Activated B cell treated with CpG ODN at 0.5 μM for 24 hours (primary cell): Measurements from ENCODE around the gene CDCA7L. TPM values are rescaled to one million over a fixed set of nuclear protein-coding genes. Genes with fewer than 3 reads are reported as not detected.

Experiments
- ATAC-seq: fragments of 200-7000 bp; cut with Tn5 transposase; one replicate; pipeline ENCODE4 v1.10.0; 2021; ENCODE audit warnings: low read depth, mild to moderate bottlenecking, moderate library complexity
- CTCF ChIA-PET: fragments of 350-600 bp; sonication (Branson Sonifier 250); formaldehyde crosslinking; loops from one replicate; lab custom pipeline; 2021; ENCODE audit warnings: antibody characterized with exemption; lab: Charles Lee
- POLR2A ChIA-PET: fragments of 350-600 bp; sonication (Branson Sonifier 250); formaldehyde crosslinking; loops from one replicate; lab custom pipeline; 2021; ENCODE audit warnings: antibody characterized with exemption; lab: Charles Lee
- DNase-seq: peaks from one replicate; pipeline ENCODE4 v3.0.0; 2022
- H3K27ac Mint-ChIP-seq: one replicate; pipeline ENCODE4 v1.8.0; 2020; ENCODE audit warnings: mixed read lengths
- H3K27me3 Mint-ChIP-seq: one replicate; pipeline ENCODE4 v1.8.0; 2021; ENCODE audit warnings: mixed read lengths
- H3K36me3 Mint-ChIP-seq: one replicate; pipeline ENCODE4 v1.8.0; 2021; ENCODE audit warnings: low read depth, mixed read lengths
- H3K4me1 Mint-ChIP-seq: one replicate; pipeline ENCODE4 v1.8.0; 2021; ENCODE audit warnings: mixed read lengths
- H3K4me3 Mint-ChIP-seq: one replicate; pipeline ENCODE4 v1.8.0; 2020; ENCODE audit warnings: mild to moderate bottlenecking, mixed read lengths
- H3K9me3 Mint-ChIP-seq: one replicate; pipeline ENCODE4 v1.8.0; 2020; ENCODE audit warnings: mixed read lengths
- CTCF ChIP-seq: fragments of 200-600 bp; IDR thresholded peaks from one replicate; pipeline ENCODE4 v1.8.0; 2022; ENCODE audit warnings: antibody characterized with exemption, mild to moderate bottlenecking
- intact Hi-C: fragments of 100-400 bp; cut with micrococcal nuclease; formaldehyde crosslinking; loops from one replicate; pipeline ENCODE4 v1.15.1; 2024
- total RNA-seq: library from RNA; stranded (reverse); gene quantifications from 2 replicates; pipeline ENCODE4 v1.2.3, GENCODE V29; 2022

CDCA7L gene
- total RNA-seq, 1 donor from 2014 or later: 69.8 TPM

GRCh38 chr7:21941611-21942141 is 4.0 kb downstream of the CDCA7L start:
- peak overlapping the region; percentile 69 for H3K4me3 Mint-ChIP-seq
- intact Hi-C loops: loop anchor here (1.0 to 10.0 kb wide), 6 partner anchors 503 to 1727 kb away; partner anchors contain the start of genes HYCC1, KLHL7 and MACC1
- POLR2A ChIA-PET: interaction anchor here (2.0 kb wide), 1 partner anchor 26 kb away, joined by 4 read pairs; no protein-coding TSS in a partner anchor
- peaks cover 3% of the 10 kb centered on the region for H3K9me3 Mint-ChIP-seq
- TF ChIP-seq CTCF: no peak
- peak overlapping the region; percentile 75 for H3K27ac Mint-ChIP-seq
- ATAC-seq (peak; percentile 43), DNase-seq (no peak)
- CTCF ChIA-PET: no interaction called here
- H3K36me3 Mint-ChIP-seq: peaks cover 30% of the 10 kb centered on the region
- no peaks in the 10 kb centered on the region for H3K27me3 Mint-ChIP-seq
- peaks cover 87% of the 10 kb centered on the region for H3K4me1 Mint-ChIP-seq

- peaks cover 7% of the 10 kb centered on the region for H3K9me3 Mint-ChIP-seq
- DNase-seq (no peak), ATAC-seq (no peak)
- peak overlapping the region; percentile 64 for H3K4me3 Mint-ChIP-seq
- peaks cover 42% of the 10 kb centered on the region for H3K36me3 Mint-ChIP-seq
- CTCF ChIA-PET: no interaction called here
- no peaks in the 10 kb centered on the region for H3K27me3 Mint-ChIP-seq
- no peak for TF ChIP-seq CTCF
- H3K27ac Mint-ChIP-seq: peak overlapping the region; percentile 75
- H3K4me1 Mint-ChIP-seq: peaks cover 93% of the 10 kb centered on the region
- POLR2A ChIA-PET: interaction anchor here (0.6 to 1.3 kb wide), 6 partner anchors 14 to 1658 kb away, joined by 3 to 7 read pairs (median 5); partner anchors contain the start of gene CCDC126
- intact Hi-C loops: loop anchor here (1.0 to 10.0 kb wide), 9 partner anchors 15 to 1725 kb away; partner anchors contain the start of genes HYCC1, KLHL7 and MACC1
Measured at GRCh38 chr7:21939858-21940372, 5.8 kb downstream of the CDCA7L start.

- peaks cover 7% of the 10 kb centered on the region for H3K9me3 Mint-ChIP-seq
- intact Hi-C loops: loop anchor here (1.0 to 2.0 kb wide), 4 partner anchors 14 to 512 kb away; no protein-coding TSS in a partner anchor
- DNase-seq (no peak), ATAC-seq (peak; percentile 55)
- ChIA-PET POLR2A (interaction anchor here (0.6 to 1.3 kb wide), 8 partner anchors 8 to 1658 kb away, joined by 3 to 7 read pairs (median 4); partner anchors contain the start of gene CCDC126), CTCF (no interaction called here)
- H3K4me3 Mint-ChIP-seq: peak overlapping the region; percentile 64
- peaks cover 45% of the 10 kb centered on the region for H3K36me3 Mint-ChIP-seq
- peaks cover 93% of the 10 kb centered on the region for H3K4me1 Mint-ChIP-seq
- TF ChIP-seq CTCF: no peak
- H3K27ac Mint-ChIP-seq: peak overlapping the region; percentile 75
- no peaks in the 10 kb centered on the region for H3K27me3 Mint-ChIP-seq
Measured at GRCh38 chr7:21939136-21939857, 6.4 kb downstream of the CDCA7L start.

GRCh38 chr7:21938463-21938862 is 7.2 kb downstream of the CDCA7L start:
- no peak for ATAC-seq

More at GRCh38 chr7:21938463-21938862, 7.2 kb downstream of the CDCA7L start:
- Mint-ChIP-seq H3K36me3 (peaks cover 53% of the 10 kb centered on the region), H3K27ac (peak overlapping the region; percentile 75), H3K4me1 (peaks cover 95% of the 10 kb centered on the region), H3K27me3 (no peaks in the 10 kb centered on the region), H3K4me3 (peak overlapping the region; percentile 64), H3K9me3 (peaks cover 10% of the 10 kb centered on the region)
- no peak for DNase-seq
- ChIA-PET CTCF (no interaction called here), POLR2A (interaction anchor here (1.3 kb wide), 1 partner anchor 30 kb away, joined by 5 read pairs; no protein-coding TSS in a partner anchor)
- no peak for TF ChIP-seq CTCF
- intact Hi-C loops: loop anchor here (2.0 kb wide), 1 partner anchor 14 kb away; no protein-coding TSS in a partner anchor
